ENCODE data around the gene ARID5B. TPM values are rescaled to one million over a fixed set of nuclear protein-coding genes. Genes with fewer than 3 reads are reported as not detected.

ARID5B gene
- total and polyA plus RNA-seq, 2 experiments from 2014 or later = 1.3 to 1.6 TPM

GRCh38 chr10:61953183-61953582 lies 51.7 kb downstream of the ARID5B start:
- Histone ChIP-seq H4K20me1 (replicated peaks; ENCODE audit: insufficient read depth) (no peaks in the 10 kb centered on the region), H3F3A (replicated peaks; ENCODE audit: low read depth) (no peaks in the 10 kb centered on the region), H3K9me2 (ENCODE audit: insufficient read depth) (no peaks in the 10 kb centered on the region), H3K4me1 (ENCODE audit: insufficient read depth) (no peaks in the 10 kb centered on the region), H3K36me3 (ENCODE audit: insufficient read depth) (no peaks in the 10 kb centered on the region), H3K79me2 (replicated peaks; ENCODE audit: insufficient read depth) (no peaks in the 10 kb centered on the region), H3K4me3 (no peak overlapping the region), H3K4me2 (no peak overlapping the region), H3K27ac (ENCODE audit: low read depth) (no peak overlapping the region), H3K27me3 (ENCODE audit: insufficient read depth) (no peaks in the 10 kb centered on the region), H2AFZ (no peak overlapping the region)
- Mint-ChIP-seq H3K27ac (no peak overlapping the region), H3K4me1 (no peaks in the 10 kb centered on the region), H3K9me3 (no peaks in the 10 kb centered on the region), H3K4me3 (no peak overlapping the region), H3K36me3 (ENCODE audit: low read depth) (no peaks in the 10 kb centered on the region), H3K27me3 (ENCODE audit: insufficient read depth, low read depth, poor library complexity) (peaks cover 2% of the 10 kb centered on the region)
- DNase-seq (ENCODE audit: low spot score) (no peak), ATAC-seq (no peak)
- TF ChIP-seq ETS1 (IDR thresholded peaks at IDR 0.05) (no peak), REST (IDR thresholded peaks at IDR 0.05; ENCODE audit: unreplicated experiment) (no peak), ZNF462 (CRISPR knock-in tag; IDR thresholded peaks at IDR 0.05) (no peak), EZH2 (IDR thresholded peaks at IDR 0.05; ENCODE audit: low read depth, unreplicated experiment) (no peak), NANOG (IDR thresholded peaks at IDR 0.05; ENCODE audit: borderline replicate concordance) (no peak), JUNB (IDR thresholded peaks at IDR 0.05; ENCODE audit: unreplicated experiment) (no peak), POLR2AphosphoS5 (IDR thresholded peaks at IDR 0.05; ENCODE audit: low read depth) (no peak), CREB1 (CRISPR knock-in tag; IDR thresholded peaks at IDR 0.05; ENCODE audit: low read depth) (no peak), ZNF114 (CRISPR knock-in tag; IDR thresholded peaks at IDR 0.05) (no peak), EZH2phosphoT487 (IDR thresholded peaks at IDR 0.05; ENCODE audit: unreplicated experiment) (no peak), STAT1 (IDR thresholded peaks at IDR 0.05; ENCODE audit: unreplicated experiment) (no peak), CTCF (conservative IDR thresholded peaks at IDR 0.05; ENCODE audit: low read depth in 2 of 2) (no peak), ZNF331 (CRISPR knock-in tag; IDR thresholded peaks at IDR 0.05; ENCODE audit: low read depth) (no peak)

Data from GM23338 (cell line).